ENCODE measurements around the gene SERPING1.

The SERPING1 gene

DNA sequence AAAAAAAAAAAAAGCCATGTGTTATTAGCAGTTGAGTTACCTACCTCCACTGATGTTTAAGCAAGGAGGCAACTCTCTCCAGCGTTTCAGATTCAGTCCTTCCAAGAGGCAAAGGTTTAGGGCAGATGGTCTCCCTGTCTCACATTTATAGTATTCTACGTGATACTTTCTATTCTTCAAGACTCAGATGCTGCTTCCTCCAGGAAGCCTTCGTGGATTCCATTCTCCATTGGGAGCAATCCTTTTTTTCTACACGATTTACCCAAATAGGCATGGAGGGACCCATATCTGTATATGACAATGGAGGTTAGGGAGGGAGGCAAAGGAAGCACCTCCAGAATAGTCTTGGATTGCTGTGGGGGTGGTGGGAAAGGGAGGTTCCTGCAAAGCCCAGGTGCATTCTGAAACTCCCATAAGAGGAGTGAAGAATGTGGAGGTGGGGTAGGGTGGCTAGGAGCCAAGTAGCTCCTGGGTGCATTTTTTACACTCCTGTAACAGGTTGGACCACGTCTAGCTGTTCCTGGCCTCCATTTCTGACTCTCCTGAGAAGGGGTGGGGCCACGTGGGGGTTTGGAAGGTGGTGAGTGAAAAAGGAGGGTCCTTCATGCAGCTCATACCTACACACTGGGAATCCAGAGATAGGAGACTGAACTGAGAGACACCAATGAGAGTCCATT is 36.0 kb downstream of the SERPING1 start:
- no peak overlapping the region for H3K4me3 ChIP-seq (ENCODE audit: control insufficient read depth, low read depth, low read length)
- DNase-seq (ENCODE audit: low read depth): no peak
- TF ChIP-seq, protein P1, sequence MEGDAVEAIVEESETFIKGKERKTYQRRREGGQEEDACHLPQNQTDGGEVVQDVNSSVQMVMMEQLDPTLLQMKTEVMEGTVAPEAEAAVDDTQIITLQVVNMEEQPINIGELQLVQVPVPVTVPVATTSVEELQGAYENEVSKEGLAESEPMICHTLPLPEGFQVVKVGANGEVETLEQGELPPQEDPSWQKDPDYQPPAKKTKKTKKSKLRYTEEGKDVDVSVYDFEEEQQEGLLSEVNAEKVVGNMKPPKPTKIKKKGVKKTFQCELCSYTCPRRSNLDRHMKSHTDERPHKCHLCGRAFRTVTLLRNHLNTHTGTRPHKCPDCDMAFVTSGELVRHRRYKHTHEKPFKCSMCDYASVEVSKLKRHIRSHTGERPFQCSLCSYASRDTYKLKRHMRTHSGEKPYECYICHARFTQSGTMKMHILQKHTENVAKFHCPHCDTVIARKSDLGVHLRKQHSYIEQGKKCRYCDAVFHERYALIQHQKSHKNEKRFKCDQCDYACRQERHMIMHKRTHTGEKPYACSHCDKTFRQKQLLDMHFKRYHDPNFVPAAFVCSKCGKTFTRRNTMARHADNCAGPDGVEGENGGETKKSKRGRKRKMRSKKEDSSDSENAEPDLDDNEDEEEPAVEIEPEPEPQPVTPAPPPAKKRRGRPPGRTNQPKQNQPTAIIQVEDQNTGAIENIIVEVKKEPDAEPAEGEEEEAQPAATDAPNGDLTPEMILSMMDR (conservative IDR thresholded peaks at IDR 0.05; ENCODE audit: control insufficient read depth, insufficient read depth, low read depth, low read length): no peak

DNA sequence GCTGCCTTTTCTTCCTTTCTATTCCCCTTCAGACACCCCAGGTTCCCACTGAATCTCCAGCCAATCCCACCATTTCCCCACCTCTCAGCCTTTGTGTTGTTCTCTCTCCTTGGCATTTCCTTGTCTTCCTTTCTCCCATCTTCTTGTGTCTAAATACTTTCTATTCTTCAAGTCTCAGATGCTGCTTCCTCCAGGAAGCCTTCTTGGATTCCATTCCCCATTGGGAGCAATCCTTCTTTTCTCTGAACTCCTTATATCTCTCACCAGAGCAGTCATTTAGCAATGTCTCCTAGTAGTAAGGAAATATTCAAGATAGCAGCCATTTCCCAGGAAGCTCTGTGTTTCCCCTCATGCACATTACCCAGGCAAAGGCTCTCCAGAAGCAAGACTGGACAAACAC is 36.8 kb downstream of the SERPING1 start:
- H3K4me3 ChIP-seq (ENCODE audit: control insufficient read depth, low read depth, low read length): no peak overlapping the region
- no peak for DNase-seq (ENCODE audit: low read depth)
- TF ChIP-seq, protein P1 (conservative IDR thresholded peaks at IDR 0.05; ENCODE audit: control insufficient read depth, insufficient read depth, low read depth, low read length): no peak

DNA sequence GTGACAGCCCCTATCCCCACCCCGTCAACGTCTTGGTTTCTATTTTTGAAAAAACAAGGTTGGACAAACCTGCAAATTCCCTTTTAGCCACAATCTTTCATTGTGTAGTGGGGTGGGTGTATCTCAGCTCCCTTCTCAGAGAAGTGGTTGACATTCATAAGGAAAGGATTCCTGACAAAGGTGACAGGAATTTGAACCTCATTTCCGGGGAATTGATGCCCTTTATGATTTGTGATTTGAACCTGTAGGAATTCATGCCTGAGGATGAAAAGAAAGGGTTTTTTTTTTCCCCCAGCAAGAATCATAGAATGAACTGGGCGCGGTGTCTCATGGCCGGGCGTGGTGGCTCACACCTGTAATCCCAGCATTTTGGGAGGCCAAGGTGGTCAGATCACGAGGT is 37.8 kb downstream of the SERPING1 start:
- TF ChIP-seq, protein P1 (conservative IDR thresholded peaks at IDR 0.05; ENCODE audit: control insufficient read depth, insufficient read depth, low read depth, low read length): no peak
- H3K4me3 ChIP-seq (ENCODE audit: control insufficient read depth, low read depth, low read length): no peak overlapping the region
- no peak for DNase-seq (ENCODE audit: low read depth)

DNA sequence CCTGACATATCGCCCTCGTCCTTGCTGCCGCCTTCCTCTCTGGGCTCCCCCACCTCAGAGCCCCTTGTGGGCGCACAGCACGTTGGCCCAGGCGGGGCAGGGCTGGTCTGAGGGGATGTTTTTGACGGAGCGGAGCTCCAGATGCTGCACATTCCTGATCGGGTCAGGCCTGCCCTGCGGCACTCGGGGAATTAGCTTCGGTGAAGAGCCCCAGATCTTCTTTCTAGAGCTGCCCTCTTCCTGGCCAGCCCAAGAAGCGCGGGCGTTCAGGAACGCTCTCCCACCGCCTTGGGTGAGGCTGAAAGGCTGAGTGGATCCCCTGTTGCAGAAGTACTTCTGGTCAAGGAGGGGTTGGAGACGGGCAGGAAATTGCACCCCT is 40.1 kb downstream of the SERPING1 start:
- peak overlapping the region; percentile 97 for H3K4me3 ChIP-seq (ENCODE audit: control insufficient read depth, low read depth, low read length)
- TF ChIP-seq, protein P1 (conservative IDR thresholded peaks at IDR 0.05; ENCODE audit: control insufficient read depth, insufficient read depth, low read depth, low read length): no peak
- no peak for DNase-seq (ENCODE audit: low read depth)

DNA sequence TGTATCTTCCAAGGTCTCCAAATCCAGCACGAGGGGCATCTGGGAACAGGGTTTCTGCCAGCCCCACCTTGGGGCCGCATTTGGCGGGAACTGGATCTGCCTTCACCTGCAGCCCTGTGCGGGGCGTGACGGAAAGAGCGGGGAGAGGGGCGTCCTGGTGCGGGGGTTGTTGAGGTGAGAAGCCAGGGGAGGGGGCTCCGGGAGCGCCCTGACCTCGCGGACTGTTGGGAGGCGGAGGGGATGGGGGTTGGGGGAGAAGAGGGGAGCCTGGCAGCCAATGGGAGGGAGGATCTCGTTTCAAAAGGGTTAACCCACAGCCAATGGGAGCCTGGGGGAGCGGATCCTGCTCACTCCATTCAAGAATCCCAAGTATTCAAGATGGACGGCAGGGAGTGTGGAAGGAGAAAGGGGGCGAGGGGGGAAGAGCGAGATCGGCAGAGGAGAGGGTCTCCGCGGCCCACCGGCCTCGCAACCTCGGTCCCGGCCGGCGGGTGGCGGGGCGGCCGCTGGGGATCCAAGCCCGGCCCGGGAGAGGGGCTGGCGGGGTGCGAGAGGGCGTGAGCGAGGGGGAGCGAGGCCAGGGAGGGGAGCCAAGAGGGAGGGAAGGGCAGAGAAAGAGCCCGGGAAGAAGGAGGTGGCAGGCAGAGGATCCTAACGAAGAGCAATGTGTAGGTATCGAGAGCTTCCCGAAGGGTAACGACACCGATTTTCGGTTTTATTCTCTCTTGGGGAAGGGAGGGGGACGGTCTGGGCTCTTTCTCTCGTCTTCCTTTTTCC is 40.7 kb downstream of the SERPING1 start:
- H3K4me3 ChIP-seq (ENCODE audit: control insufficient read depth, low read depth, low read length): peak overlapping the region; percentile 97
- peak; percentile 83 for DNase-seq (ENCODE audit: low read depth)
- TF ChIP-seq, protein P1 (conservative IDR thresholded peaks at IDR 0.05; ENCODE audit: control insufficient read depth, insufficient read depth, low read depth, low read length): no peak

DNA sequence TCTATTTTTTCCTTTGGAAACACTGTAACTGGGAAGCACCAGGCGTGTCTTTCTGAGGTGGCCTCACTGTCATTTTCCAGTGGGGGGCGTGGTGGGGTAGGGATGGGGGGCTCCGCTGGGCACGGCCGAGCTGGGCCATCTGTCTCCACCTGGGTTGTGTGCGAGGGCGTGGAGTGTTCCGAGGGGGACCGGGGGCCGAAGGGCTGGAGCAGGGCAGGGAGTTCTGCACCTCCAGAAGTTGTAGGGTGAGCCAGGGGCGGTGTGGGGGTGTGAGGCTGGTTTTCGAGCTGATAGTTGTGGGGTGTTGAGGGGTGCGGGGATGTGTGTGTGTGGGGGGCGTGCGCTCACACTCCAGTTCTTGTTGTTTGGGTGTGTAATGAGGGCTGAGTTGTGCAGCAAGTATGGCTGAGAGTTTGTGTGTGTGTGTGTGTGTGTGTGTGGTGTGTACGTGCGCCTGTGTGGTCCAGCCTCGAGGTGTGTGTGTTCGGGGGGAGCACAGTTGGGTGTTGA is 41.4 kb downstream of the SERPING1 start:
- TF ChIP-seq, protein P1 (conservative IDR thresholded peaks at IDR 0.05; ENCODE audit: control insufficient read depth, insufficient read depth, low read depth, low read length): no peak
- peak; percentile 25 for DNase-seq (ENCODE audit: low read depth)
- peak overlapping the region; percentile 97 for H3K4me3 ChIP-seq (ENCODE audit: control insufficient read depth, low read depth, low read length)
